ENCODE measurements around the gene CTF1. TPM values are rescaled to one million over a fixed set of nuclear protein-coding genes. Genes with fewer than 3 reads are reported as not detected.

CTF1 gene
- total RNA-seq, 1 experiment from 2014 or later: 11.6 TPM

DNA sequence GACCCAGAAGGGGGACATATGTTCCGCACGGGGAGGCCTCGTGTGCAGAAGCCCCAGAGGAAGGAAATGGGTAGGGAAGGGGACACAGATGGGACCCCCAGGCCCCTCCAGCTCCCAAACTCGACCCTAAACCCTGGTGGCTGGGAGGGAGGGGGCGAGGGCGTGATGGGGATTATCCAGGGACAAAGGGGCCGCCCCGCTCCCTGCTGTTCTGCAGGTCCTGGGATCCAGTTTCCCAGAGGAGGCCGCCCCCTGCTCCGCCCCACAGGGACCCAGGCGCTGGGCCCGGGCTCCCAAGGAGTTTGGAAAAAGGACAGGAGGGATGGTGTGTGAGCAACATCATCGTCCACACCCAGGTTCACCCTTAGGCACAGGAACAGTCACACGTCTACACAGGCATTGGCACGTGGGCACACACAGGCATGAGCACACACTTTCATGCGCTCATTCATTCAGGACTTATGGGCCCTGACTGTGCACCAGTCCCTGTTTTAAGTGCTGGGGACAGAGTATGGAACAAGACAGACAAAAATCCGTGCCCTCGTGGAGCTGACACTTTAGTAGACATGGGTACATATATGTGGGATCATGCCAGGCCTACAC lies 14.1 kb downstream of the CTF1 start:
- H3F3A ChIP-seq (ENCODE audit: insufficient read depth, low read depth): peaks cover 22% of the 10 kb centered on the region; the same call in 1 of the 2 replicates
- H4K20me1 ChIP-seq (ENCODE audit: insufficient read depth): no peaks in the 10 kb centered on the region
- TF ChIP-seq CTCF (conservative IDR thresholded peaks at IDR 0.05) (no peak), EZH2 (IDR thresholded peaks at IDR 0.05; ENCODE audit: low read depth) (no peak)
- ChIA-PET CTCF (no interaction called here), POLR2A (ENCODE audit: unreplicated experiment) (no interaction called here)
- H3K4me3 ChIP-seq: no peak overlapping the region
- no peak overlapping the region for H3K4me2 ChIP-seq
- H3K27ac ChIP-seq: no peak overlapping the region
- no peaks in the 10 kb centered on the region for H3K4me1 ChIP-seq (replicated peaks; ENCODE audit: insufficient read depth)
- H3K36me3 ChIP-seq (ENCODE audit: low read depth): no peaks in the 10 kb centered on the region
- H3K79me2 ChIP-seq (ENCODE audit: low read depth): no peaks in the 10 kb centered on the region
- DNase-seq: no peak
- H3K27me3 ChIP-seq (ENCODE audit: insufficient read depth, low read depth): no peaks in the 10 kb centered on the region
- intact Hi-C loops (cut with micrococcal nuclease; ENCODE audit: unreplicated experiment): no loop called here
- no peak overlapping the region for H2AFZ ChIP-seq
- no peaks in the 10 kb centered on the region for H3K9me3 ChIP-seq (ENCODE audit: insufficient read depth, low read depth)
- no peaks in the 10 kb centered on the region for H3K9me2 ChIP-seq (ENCODE audit: insufficient read depth)
- no TSS peak for BruUV-seq (replicated peaks)

GRCh38 chr16:30912794-30913412 lies 16.5 kb downstream of the CTF1 start:
- POLR2A ChIA-PET (ENCODE audit: unreplicated experiment): interaction anchor here (0.5 kb wide), 1 partner anchor 17 kb away, joined by 3 read pairs; the partner anchor contains the start of gene CTF1
- CTCF ChIA-PET: interaction anchor here (0.6 kb wide), 1 partner anchor 15 kb away, joined by 3 read pairs; no protein-coding TSS in a partner anchor
- no TSS peak for BruUV-seq (replicated peaks)

DNA sequence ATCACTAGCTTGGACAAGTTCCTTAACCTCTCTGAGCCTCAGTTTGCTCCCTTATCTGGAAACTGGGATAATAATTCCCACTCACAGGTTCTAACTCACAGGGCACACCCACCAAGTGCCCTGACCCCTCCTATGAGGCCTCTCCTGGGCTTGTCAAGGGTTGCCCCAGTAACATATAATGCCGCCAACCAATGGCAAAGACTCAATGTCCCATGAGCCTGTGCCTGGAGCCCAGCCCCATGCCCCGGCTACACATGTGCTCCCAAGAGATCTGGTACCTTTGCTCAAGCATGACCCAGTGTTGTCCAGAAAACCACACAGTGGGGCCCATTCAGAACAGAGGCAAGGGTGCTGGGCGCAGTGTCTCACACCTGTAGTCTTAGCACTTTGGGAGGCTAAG lies 18.4 kb downstream of the CTF1 start:
- Histone ChIP-seq H3K4me3 (no peak overlapping the region), H3F3A (ENCODE audit: insufficient read depth, low read depth) (peaks cover 5% of the 10 kb centered on the region; the same call in 1 of the 2 replicates), H3K4me2 (no peak overlapping the region), H3K27ac (no peak overlapping the region), H3K9me3 (ENCODE audit: insufficient read depth, low read depth) (no peaks in the 10 kb centered on the region; the same call in 1 of the 2 replicates), H3K9me2 (ENCODE audit: insufficient read depth) (no peaks in the 10 kb centered on the region), H3K79me2 (ENCODE audit: low read depth) (no peaks in the 10 kb centered on the region), H3K4me1 (replicated peaks; ENCODE audit: insufficient read depth) (no peaks in the 10 kb centered on the region), H3K36me3 (ENCODE audit: low read depth) (no peaks in the 10 kb centered on the region), H2AFZ (no peak overlapping the region), H3K27me3 (ENCODE audit: insufficient read depth, low read depth) (no peaks in the 10 kb centered on the region), H4K20me1 (ENCODE audit: insufficient read depth) (no peaks in the 10 kb centered on the region)
- CTCF ChIA-PET: no interaction called here
- intact Hi-C loops (cut with micrococcal nuclease; ENCODE audit: unreplicated experiment): no loop called here
- no TSS peak for BruUV-seq (replicated peaks)
- TF ChIP-seq EZH2 (IDR thresholded peaks at IDR 0.05; ENCODE audit: low read depth) (no peak), CTCF (conservative IDR thresholded peaks at IDR 0.05) (no peak)
- no peak for DNase-seq
- POLR2A ChIA-PET (ENCODE audit: unreplicated experiment): no interaction called here

More at GRCh38 chr16:30912794-30913412, 16.5 kb downstream of the CTF1 start:
- Histone ChIP-seq H3K27ac (no peak overlapping the region), H3K4me2 (no peak overlapping the region), H4K20me1 (ENCODE audit: insufficient read depth) (no peaks in the 10 kb centered on the region), H3K4me3 (no peak overlapping the region), H3K4me1 (replicated peaks; ENCODE audit: insufficient read depth) (no peaks in the 10 kb centered on the region), H3K27me3 (ENCODE audit: insufficient read depth, low read depth) (no peaks in the 10 kb centered on the region), H3F3A (ENCODE audit: insufficient read depth, low read depth) (peaks cover 10% of the 10 kb centered on the region; the same call in 1 of the 2 replicates), H3K79me2 (ENCODE audit: low read depth) (no peaks in the 10 kb centered on the region), H3K36me3 (ENCODE audit: low read depth) (no peaks in the 10 kb centered on the region), H2AFZ (no peak overlapping the region), H3K9me3 (ENCODE audit: insufficient read depth, low read depth) (no peaks in the 10 kb centered on the region), H3K9me2 (ENCODE audit: insufficient read depth) (no peaks in the 10 kb centered on the region)
- intact Hi-C loops (cut with micrococcal nuclease; ENCODE audit: unreplicated experiment): no loop called here
- no peak for DNase-seq
- no peak for TF ChIP-seq CTCF (conservative IDR thresholded peaks at IDR 0.05)
- no peak for TF ChIP-seq EZH2 (IDR thresholded peaks at IDR 0.05; ENCODE audit: low read depth)
